ENCODE measurements around the gene SLCO3A1.

- TF ChIP-seq POLR2A (IDR thresholded peaks at IDR 0.05; ENCODE audit: low read length) (no peak), GATA1 (IDR thresholded peaks at IDR 0.05; ENCODE audit: low read depth, low read length) (no peak)
Measured at GRCh38 chr15:92130906-92131305, 277.4 kb downstream of the SLCO3A1 start.

All from erythroblast (primary cell).